Panc1 (cell line): ENCODE results near the gene MTHFD1.

Source experiments
- POLR2AphosphoS5 ChIP-seq: IDR thresholded peaks from 2 replicates; pipeline ENCODE4 v1.6.1; 2012; ENCODE audit warnings: mild to moderate bottlenecking, low read depth, low read length, moderate library complexity
- TCF7L2 ChIP-seq: IDR thresholded peaks from 2 replicates; pipeline ENCODE4 v1.6.1; 2011; ENCODE audit warnings: mild to moderate bottlenecking, low read depth, low read length, inconsistent platforms
- TF ChIP-seq, protein P1 (sequence below): fragments of 450-650 bp; IDR thresholded peaks from 2 replicates; pipeline ENCODE4 v1.5.1; 2017; ENCODE audit warnings: mild to moderate bottlenecking

DNA sequence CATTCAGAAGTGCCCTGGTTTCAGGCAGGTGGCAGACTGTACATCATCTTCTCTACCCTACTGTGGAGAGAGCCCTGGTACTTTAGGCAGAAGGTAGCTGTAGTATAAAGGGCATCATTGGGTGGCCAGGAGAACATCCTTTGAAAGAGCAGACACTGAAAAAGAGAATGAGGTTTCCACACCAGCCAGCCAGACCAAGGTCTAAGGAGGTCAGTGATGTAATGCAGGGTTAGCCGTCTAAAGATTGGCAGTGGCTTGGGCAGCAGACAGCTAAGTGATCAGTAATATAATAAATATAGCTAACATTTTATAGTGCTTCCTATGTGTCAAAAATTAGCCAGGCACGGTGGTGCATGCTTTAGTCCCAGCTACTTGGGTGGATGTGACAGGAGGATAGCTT is 103.5 kb downstream of the MTHFD1 start:
- TF ChIP-seq, protein P1, sequence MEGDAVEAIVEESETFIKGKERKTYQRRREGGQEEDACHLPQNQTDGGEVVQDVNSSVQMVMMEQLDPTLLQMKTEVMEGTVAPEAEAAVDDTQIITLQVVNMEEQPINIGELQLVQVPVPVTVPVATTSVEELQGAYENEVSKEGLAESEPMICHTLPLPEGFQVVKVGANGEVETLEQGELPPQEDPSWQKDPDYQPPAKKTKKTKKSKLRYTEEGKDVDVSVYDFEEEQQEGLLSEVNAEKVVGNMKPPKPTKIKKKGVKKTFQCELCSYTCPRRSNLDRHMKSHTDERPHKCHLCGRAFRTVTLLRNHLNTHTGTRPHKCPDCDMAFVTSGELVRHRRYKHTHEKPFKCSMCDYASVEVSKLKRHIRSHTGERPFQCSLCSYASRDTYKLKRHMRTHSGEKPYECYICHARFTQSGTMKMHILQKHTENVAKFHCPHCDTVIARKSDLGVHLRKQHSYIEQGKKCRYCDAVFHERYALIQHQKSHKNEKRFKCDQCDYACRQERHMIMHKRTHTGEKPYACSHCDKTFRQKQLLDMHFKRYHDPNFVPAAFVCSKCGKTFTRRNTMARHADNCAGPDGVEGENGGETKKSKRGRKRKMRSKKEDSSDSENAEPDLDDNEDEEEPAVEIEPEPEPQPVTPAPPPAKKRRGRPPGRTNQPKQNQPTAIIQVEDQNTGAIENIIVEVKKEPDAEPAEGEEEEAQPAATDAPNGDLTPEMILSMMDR = no peak
- TF ChIP-seq TCF7L2 (no peak), POLR2AphosphoS5 (no peak)
